Left ventricle myocardium inferior (tissue), 1 donor: ENCODE data around the gene ATP11A. TPM values are rescaled to one million over a fixed set of nuclear protein-coding genes. Genes with fewer than 3 reads are reported as not detected.

ENCODE experiments used
- DNase-seq: peaks from one replicate; pipeline ENCODE4 v3.0.0-alpha.2; 2020
- H3K27ac ChIP-seq: fragments of 200-600 bp; replicated peaks from 2 replicates; pipeline ENCODE4 v1.8.0; 2021
- H3K27me3 ChIP-seq: fragments of 200-600 bp; 2 replicates; pipeline ENCODE4 v1.8.0; 2021; ENCODE audit warnings: low read depth
- H3K36me3 ChIP-seq: fragments of 200-600 bp; 2 replicates; pipeline ENCODE4 v1.8.0; 2021
- H3K4me1 ChIP-seq: fragments of 200-600 bp; 2 replicates; pipeline ENCODE4 v1.8.0; 2021
- H3K4me3 ChIP-seq: fragments of 200-600 bp; 2 replicates; pipeline ENCODE4 v1.8.0; 2021; ENCODE audit warnings: mild to moderate bottlenecking, moderate library complexity
- H3K9me3 ChIP-seq: fragments of 200-600 bp; replicated peaks from 2 replicates; pipeline ENCODE4 v1.8.0; 2021
- CTCF ChIP-seq: fragments of 200-600 bp; IDR thresholded peaks from 2 replicates; pipeline ENCODE4 v1.8.0; 2021; ENCODE audit warnings: antibody characterized with exemption, mild to moderate bottlenecking, borderline replicate concordance
- intact Hi-C: fragments of 100-400 bp; cut with micrococcal nuclease; formaldehyde crosslinking; loops from one replicate; pipeline ENCODE4 v1.11.0; 2022
- total RNA-seq: library from RNA; stranded (reverse); fragmentation: NEBNext Ultra II Directional; extraction: Animal tissue kit (Norgen Biotek cat#: 25700); gene quantifications from one replicate; pipeline ENCODE4 v1.2.1, GENCODE V29; 2021
- donor health status: DM: no; HTN: yes; CAD: no; lungs with severe emphysema.

The ATP11A gene
- total RNA-seq, 1 donor from 2014 or later: 106 TPM

GRCh38 chr13:112756511-112756966 lies 66.7 kb downstream of the ATP11A start:
- Histone ChIP-seq H3K27ac (no peak overlapping the region), H3K4me1 (peaks cover 42% of the 10 kb centered on the region), H3K4me3 (no peak overlapping the region), H3K36me3 (no peaks in the 10 kb centered on the region), H3K9me3 (peaks cover 5% of the 10 kb centered on the region), H3K27me3 (no peaks in the 10 kb centered on the region)
- no peak for TF ChIP-seq CTCF
- no peak for DNase-seq
- intact Hi-C loops: loop anchor here (5.0 kb wide), 1 partner anchor 296 kb away; no protein-coding TSS in a partner anchor

DNA sequence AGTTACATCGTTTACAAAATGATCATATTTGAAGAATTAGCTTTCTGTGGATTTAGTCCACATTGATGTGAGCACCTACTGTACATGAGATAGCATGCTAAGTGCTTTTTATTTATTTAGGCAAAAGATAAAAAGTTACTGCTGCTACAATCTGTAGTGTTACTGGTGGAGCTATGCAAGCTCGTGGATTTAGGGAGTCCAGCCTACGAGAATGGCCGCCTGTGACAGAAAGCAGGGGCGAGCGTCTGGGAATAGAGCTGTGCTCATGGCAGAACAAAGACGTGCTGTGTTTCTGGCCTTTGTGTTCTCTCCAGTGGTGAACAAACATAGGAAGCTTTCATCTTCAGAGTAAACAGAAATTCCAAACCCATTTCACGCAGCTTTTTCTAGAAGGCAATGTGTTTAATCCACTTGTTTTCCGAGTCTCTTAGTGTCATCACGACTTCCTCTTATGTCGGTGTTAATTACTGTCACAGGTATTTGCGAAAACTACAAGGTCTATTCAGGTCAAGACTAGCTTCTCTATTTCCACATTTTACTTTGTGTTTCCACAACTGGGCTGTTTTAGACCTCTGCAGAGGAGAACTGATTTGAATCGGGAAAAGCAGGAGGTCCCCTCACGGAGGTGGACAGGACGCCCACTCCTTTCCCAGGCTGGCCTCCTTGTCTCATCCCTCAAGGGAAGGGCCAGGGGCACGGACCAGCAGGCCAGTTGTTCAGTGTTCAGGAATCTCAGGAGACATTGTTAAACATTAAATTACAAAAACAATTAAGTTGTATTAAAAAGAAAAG lies 67.3 kb downstream of the ATP11A start:
- no peak for TF ChIP-seq CTCF
- Histone ChIP-seq H3K27ac (no peak overlapping the region), H3K9me3 (peaks cover 5% of the 10 kb centered on the region), H3K27me3 (no peaks in the 10 kb centered on the region), H3K36me3 (no peaks in the 10 kb centered on the region), H3K4me3 (no peak overlapping the region), H3K4me1 (peaks cover 44% of the 10 kb centered on the region)
- DNase-seq: no peak
- intact Hi-C loops: loop anchor here (5.0 kb wide), 1 partner anchor 295 kb away; no protein-coding TSS in a partner anchor

DNA sequence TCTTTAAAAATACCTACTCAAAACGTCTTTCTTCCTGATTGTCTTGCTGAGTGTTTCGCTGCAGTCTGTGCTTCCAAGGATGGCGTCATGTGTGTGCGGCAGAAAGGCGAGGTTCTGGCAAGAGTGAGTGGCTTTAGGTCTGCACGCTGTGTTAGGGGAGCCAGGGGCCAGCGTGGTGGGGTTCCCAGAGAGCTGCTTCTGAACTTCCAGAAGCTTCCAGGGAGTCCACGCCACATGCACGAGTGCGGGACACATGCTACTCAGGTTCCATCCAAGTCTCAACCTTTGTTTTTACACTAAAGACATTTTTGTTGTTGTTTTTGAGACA lies 67.9 kb downstream of the ATP11A start:
- DNase-seq: no peak
- no peak overlapping the region for H3K4me3 ChIP-seq
- H3K27ac ChIP-seq: no peak overlapping the region
- no peaks in the 10 kb centered on the region for H3K27me3 ChIP-seq
- TF ChIP-seq CTCF: no peak
- peaks cover 44% of the 10 kb centered on the region for H3K4me1 ChIP-seq
- peaks cover 5% of the 10 kb centered on the region for H3K9me3 ChIP-seq
- no peaks in the 10 kb centered on the region for H3K36me3 ChIP-seq
- intact Hi-C loops: loop anchor here (5.0 kb wide), 1 partner anchor 295 kb away; no protein-coding TSS in a partner anchor

- intact Hi-C loops: loop anchor here (5.0 kb wide), 1 partner anchor 293 kb away; no protein-coding TSS in a partner anchor
- Histone ChIP-seq H3K27me3 (no peaks in the 10 kb centered on the region), H3K27ac (no peak overlapping the region), H3K4me1 (peaks cover 34% of the 10 kb centered on the region), H3K36me3 (no peaks in the 10 kb centered on the region), H3K9me3 (peaks cover 5% of the 10 kb centered on the region), H3K4me3 (no peak overlapping the region)
- DNase-seq: no peak
- TF ChIP-seq CTCF: no peak
These were observed 69.2 kb downstream of the ATP11A start for GRCh38 chr13:112759053-112759452.

DNA sequence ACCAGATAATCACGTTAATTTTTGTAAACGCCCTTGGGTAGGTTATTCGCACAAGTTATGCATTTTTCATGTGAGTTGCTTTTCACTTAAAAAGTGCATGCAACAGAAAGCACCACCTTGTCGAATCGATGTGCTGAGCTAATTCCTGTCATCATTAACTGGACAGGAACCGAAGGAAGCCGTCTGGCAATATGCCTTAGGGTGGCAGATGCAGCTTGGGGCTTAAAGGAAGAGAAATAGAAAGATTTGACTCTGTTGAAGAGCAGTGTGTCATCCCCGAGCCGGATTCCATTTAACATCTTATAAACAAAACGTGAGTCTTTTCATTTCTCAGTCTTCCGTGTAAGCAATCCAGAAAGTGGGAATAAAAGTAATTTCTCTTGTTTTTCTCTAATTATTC lies 70.0 kb downstream of the ATP11A start:
- TF ChIP-seq CTCF: no peak
- intact Hi-C loops: loop anchor here (5.0 kb wide), 1 partner anchor 292 kb away; no protein-coding TSS in a partner anchor
- no peak for DNase-seq
- no peak overlapping the region for H3K4me3 ChIP-seq
- peaks cover 32% of the 10 kb centered on the region for H3K4me1 ChIP-seq
- no peaks in the 10 kb centered on the region for H3K27me3 ChIP-seq
- H3K36me3 ChIP-seq: no peaks in the 10 kb centered on the region
- H3K27ac ChIP-seq: no peak overlapping the region
- H3K9me3 ChIP-seq: peaks cover 5% of the 10 kb centered on the region
